Liver (tissue), 9 donors: ENCODE measurements around the gene GSTT2B. TPM values are rescaled to one million over a fixed set of nuclear protein-coding genes. Genes with fewer than 3 reads are reported as not detected.
"Not testable (repeated sequence)": the region's sequence is repeated elsewhere in the genome, so short reads cannot be mapped to it uniquely, and the experiment has no call there.

Experiments used
- DNase-seq: peaks from one replicate; pipeline ENCODE4 v3.0.0-alpha.2; 2017; ENCODE audit warnings: low spot score
- H3K27ac ChIP-seq, 2 donors: one replicate each; pipeline ENCODE4 v1.7.0; 2013; ENCODE audit warnings: inconsistent platforms in 2 of 2, low read length in 2 of 2, control low read depth in 1 of 2, low read depth in 1 of 2, mild to moderate bottlenecking in 1 of 2
- H3K27me3 ChIP-seq, 4 donors: one replicate each; pipeline versions ENCODE4 v1.6.1 to v1.7.0; 2013; ENCODE audit warnings: low read length in 3 of 4, inconsistent platforms in 1 of 4, mild to moderate bottlenecking in 1 of 4, moderate library complexity in 1 of 4; ENCODE audit not compliant: control insufficient read depth in 4 of 4, insufficient read depth in 4 of 4
- H3K36me3 ChIP-seq, 4 donors: one replicate each; pipeline versions ENCODE4 v1.6.1 to v1.7.0; 2013; ENCODE audit warnings: low read length in 3 of 4, mild to moderate bottlenecking in 3 of 4, low read depth in 1 of 4, moderate library complexity in 1 of 4; ENCODE audit not compliant: control insufficient read depth in 4 of 4, insufficient read depth in 3 of 4
- H3K4me1 ChIP-seq, 4 donors: one replicate each; pipeline versions ENCODE4 v1.6.1 to v1.7.0; 2013; ENCODE audit warnings: low read length in 3 of 4, mild to moderate bottlenecking in 3 of 4, moderate library complexity in 1 of 4; ENCODE audit not compliant: control insufficient read depth in 4 of 4, insufficient read depth in 4 of 4
- H3K4me3 ChIP-seq, 3 donors: one replicate each; pipeline versions ENCODE4 v1.6.1 to v1.7.0; 2013; ENCODE audit warnings: low read length in 3 of 3, control low read depth in 1 of 3, low read depth in 1 of 3, mild to moderate bottlenecking in 1 of 3
- H3K9ac ChIP-seq, 2 donors: one replicate each; pipeline ENCODE4 v1.7.0; 2013; ENCODE audit warnings: low read length in 2 of 2, mild to moderate bottlenecking in 2 of 2, moderate library complexity in 2 of 2, control low read depth in 1 of 2, low read depth in 1 of 2
- H3K9me3 ChIP-seq, 4 donors: one replicate each; pipeline versions ENCODE4 v1.6.1 to v1.7.0; 2013; ENCODE audit warnings: low read length in 3 of 4; ENCODE audit not compliant: control insufficient read depth in 4 of 4
- EGR1 ChIP-seq, 2 donors: IDR thresholded peaks; 2 replicates each; pipeline ENCODE4 v1.6.1; 2016 to 2018; ENCODE audit warnings: antibody characterized with exemption in 2 of 2, low read depth in 2 of 2
- HNF4A ChIP-seq, 2 donors: conservative IDR thresholded peaks; 2 replicates each; pipeline ENCODE4 v1.6.1; 2016; ENCODE audit warnings: antibody characterized with exemption in 2 of 2, mild to moderate bottlenecking in 2 of 2
- HNF4G ChIP-seq: IDR thresholded peaks from 2 replicates; pipeline ENCODE4 v1.6.1; 2016; ENCODE audit warnings: antibody characterized with exemption
- RAD21 ChIP-seq, 2 donors: IDR thresholded peaks; 2 replicates each; pipeline ENCODE4 v1.6.1; 2016; ENCODE audit warnings: antibody characterized with exemption in 2 of 2, mild to moderate bottlenecking in 2 of 2
- RXRA ChIP-seq, 2 donors: IDR thresholded peaks; 2 replicates each; pipeline ENCODE4 v1.6.1; 2017 to 2018; ENCODE audit warnings: antibody characterized with exemption in 2 of 2, mild to moderate bottlenecking in 1 of 2
- SP1 ChIP-seq: IDR thresholded peaks from 2 replicates; pipeline ENCODE4 v1.6.1; 2018; ENCODE audit warnings: antibody characterized with exemption, mild to moderate bottlenecking
- YY1 ChIP-seq: IDR thresholded peaks from 2 replicates; pipeline ENCODE4 v1.6.1; 2016; ENCODE audit warnings: antibody characterized with exemption, mild to moderate bottlenecking
- WGBS: extraction: QIAGEN DNeasy Blood & Tissue Kit; methylation state at CpG from one replicate; pipeline ENCODE4 v1.1.7; 2013; 5-methylcytosine and 5-hydroxymethylcytosine counted together
- polyA plus RNA-seq, 2 donors: library from polyadenylated mRNA; stranded (reverse) in 1 of 2; unstranded in 1 of 2; fragments of 200-250 nt in 1 of 2; fragments of >200 nt in 1 of 2; fragmentation: Nextera tagmentation in 1 of 2; extraction: Ambion mirVana in 1 of 2; gene quantifications; one replicate each; pipeline versions ENCODE4 v1.2.1 to v1.2.3, GENCODE V29; 2013 to 2015
- total RNA-seq, 2 donors: library from RNA; depleted of rRNA; stranded (reverse); fragments of >200 nt; gene quantifications; one replicate each; pipeline ENCODE4 v1.2.3, GENCODE V29; 2014
- TF ChIP-seq, protein P1 (sequence below): fragments of 150-350 bp; IDR thresholded peaks from 2 replicates; pipeline ENCODE4 v1.5.1; 2017; ENCODE audit warnings: improper control_type of control experiment, low read depth, low read length; ENCODE audit not compliant: missing input control
- TF ChIP-seq, protein P2 (sequence below): IDR thresholded peaks from 2 replicates; pipeline ENCODE4 v1.6.1; 2016; ENCODE audit warnings: antibody characterized with exemption, mild to moderate bottlenecking
- donor health status: healthy.
- donor health status: healthy.
- donor health status: healthy.
- donor health status: healthy.
- donor health status: healthy.

GSTT2B gene
- total and polyA plus RNA-seq, 4 donors: 8.0 to 16.8 (median 11.3) TPM

DNA sequence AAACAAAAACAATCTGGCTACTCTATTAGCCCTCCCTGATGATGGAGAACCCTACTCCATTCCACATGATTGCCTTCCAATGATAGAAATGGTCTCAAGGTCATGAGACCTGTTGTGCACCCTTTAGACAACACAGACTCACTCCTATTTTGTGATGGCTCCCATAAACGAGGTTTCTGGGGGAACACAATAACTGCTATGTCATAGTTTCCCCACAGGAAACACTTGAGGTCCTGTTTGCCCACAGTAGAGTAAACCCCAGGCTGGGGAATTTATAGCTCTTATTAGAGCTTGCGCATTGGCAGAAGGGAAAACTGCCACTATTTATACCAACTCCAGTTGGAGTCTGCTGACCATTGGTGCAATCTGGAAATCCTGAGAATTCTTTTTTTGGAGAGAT, 38.1 kb downstream of the GSTT2B start:
- peaks cover 0 to 9% (median 2%) of the 10 kb centered on the region in 4 donors for H3K9me3 ChIP-seq
- no peak overlapping the region for H3K9ac ChIP-seq
- no peaks in the 10 kb centered on the region for H3K27me3 ChIP-seq
- WGBS: 74% methylated on average over 2 of the region's 2 CpGs
- no peak for DNase-seq
- H3K4me1 ChIP-seq: peaks cover 0 to 7% (median 7%) of the 10 kb centered on the region in 4 donors
- TF ChIP-seq HNF4G (no peak), RAD21 (IDR thresholded peaks at IDR 0.05) (no peak), EGR1 (IDR thresholded peaks at IDR 0.05; ENCODE audit: low read depth in 2 of 2) (no peak), RXRA (IDR thresholded peaks at IDR 0.05) (no peak), YY1 (no peak)
- TF ChIP-seq, protein P1, sequence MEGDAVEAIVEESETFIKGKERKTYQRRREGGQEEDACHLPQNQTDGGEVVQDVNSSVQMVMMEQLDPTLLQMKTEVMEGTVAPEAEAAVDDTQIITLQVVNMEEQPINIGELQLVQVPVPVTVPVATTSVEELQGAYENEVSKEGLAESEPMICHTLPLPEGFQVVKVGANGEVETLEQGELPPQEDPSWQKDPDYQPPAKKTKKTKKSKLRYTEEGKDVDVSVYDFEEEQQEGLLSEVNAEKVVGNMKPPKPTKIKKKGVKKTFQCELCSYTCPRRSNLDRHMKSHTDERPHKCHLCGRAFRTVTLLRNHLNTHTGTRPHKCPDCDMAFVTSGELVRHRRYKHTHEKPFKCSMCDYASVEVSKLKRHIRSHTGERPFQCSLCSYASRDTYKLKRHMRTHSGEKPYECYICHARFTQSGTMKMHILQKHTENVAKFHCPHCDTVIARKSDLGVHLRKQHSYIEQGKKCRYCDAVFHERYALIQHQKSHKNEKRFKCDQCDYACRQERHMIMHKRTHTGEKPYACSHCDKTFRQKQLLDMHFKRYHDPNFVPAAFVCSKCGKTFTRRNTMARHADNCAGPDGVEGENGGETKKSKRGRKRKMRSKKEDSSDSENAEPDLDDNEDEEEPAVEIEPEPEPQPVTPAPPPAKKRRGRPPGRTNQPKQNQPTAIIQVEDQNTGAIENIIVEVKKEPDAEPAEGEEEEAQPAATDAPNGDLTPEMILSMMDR: no peak
- peaks cover 3 to 19% (median 11%) of the 10 kb centered on the region in 4 donors for H3K36me3 ChIP-seq
- no peak overlapping the region for H3K27ac ChIP-seq
- H3K4me3 ChIP-seq: no peak overlapping the region

DNA sequence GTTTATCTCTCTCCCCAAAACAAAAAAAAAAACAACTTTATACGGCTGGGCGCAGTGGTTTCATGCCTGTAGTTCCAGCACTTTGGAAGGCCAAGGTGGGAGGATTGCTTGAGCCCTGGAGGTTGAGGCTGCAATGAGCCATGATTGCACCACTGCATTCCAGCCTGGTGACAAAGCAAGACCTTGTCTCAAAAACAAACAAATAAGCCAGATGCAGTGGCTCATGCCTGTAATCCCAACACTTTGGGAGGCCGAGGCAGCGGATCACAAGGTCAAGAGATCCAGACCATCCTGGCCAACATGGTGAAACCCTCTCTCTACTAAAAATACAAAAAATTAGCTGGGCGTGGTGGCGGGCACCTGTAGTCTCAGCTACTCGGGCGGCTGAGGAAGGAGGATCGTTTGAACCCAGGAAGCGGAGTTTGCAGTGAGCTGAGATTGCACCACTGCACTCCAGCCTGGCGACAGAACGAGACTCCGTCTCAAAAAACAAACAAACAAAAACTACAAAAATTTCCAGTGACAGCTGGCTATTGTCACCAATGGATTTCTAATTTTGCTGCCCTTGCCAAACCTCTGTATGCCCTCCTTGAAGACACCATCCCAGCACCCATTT, 39.3 kb downstream of the GSTT2B start:
- peaks cover 3 to 19% (median 11%) of the 10 kb centered on the region in 4 donors for H3K36me3 ChIP-seq
- WGBS: 81% methylated on average over 13 of the region's 13 CpGs
- not testable (repeated sequence) for DNase-seq, H3K9me3 ChIP-seq, H3K27ac ChIP-seq, H3K9ac ChIP-seq, H3K27me3 ChIP-seq, H3K4me1 ChIP-seq, H3K4me3 ChIP-seq

DNA sequence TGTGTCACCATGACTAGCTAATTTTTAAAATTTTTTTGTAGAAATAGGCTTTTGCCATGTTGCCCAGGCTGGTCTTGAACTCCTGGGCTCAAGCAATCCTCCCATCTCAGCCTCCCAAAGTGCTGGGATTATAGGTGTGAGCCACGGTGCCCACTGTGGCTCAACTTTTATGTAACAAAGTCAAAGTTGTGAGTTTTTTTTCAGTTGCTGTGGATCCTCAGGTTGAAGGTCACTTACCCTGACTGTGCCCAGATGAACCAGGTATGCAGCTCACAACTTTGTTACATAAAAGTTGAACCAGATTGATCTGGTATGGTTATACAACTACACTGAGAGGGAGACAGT, 40.8 kb downstream of the GSTT2B start:
- not testable (repeated sequence) for H3K4me3 ChIP-seq, DNase-seq, H3K9ac ChIP-seq, H3K4me1 ChIP-seq, H3K27me3 ChIP-seq, H3K9me3 ChIP-seq
- Histone ChIP-seq H3K36me3 (peaks cover 3 to 14% (median 5%) of the 10 kb centered on the region in 4 donors), H3K27ac (peak overlapping the region; percentile 49 to 61)
- TF ChIP-seq HNF4A (conservative IDR thresholded peaks at IDR 0.05): peak; percentile 75 to 79
- peak; percentile 85 to 90 for TF ChIP-seq RXRA (IDR thresholded peaks at IDR 0.05)
- TF ChIP-seq, protein P2, sequence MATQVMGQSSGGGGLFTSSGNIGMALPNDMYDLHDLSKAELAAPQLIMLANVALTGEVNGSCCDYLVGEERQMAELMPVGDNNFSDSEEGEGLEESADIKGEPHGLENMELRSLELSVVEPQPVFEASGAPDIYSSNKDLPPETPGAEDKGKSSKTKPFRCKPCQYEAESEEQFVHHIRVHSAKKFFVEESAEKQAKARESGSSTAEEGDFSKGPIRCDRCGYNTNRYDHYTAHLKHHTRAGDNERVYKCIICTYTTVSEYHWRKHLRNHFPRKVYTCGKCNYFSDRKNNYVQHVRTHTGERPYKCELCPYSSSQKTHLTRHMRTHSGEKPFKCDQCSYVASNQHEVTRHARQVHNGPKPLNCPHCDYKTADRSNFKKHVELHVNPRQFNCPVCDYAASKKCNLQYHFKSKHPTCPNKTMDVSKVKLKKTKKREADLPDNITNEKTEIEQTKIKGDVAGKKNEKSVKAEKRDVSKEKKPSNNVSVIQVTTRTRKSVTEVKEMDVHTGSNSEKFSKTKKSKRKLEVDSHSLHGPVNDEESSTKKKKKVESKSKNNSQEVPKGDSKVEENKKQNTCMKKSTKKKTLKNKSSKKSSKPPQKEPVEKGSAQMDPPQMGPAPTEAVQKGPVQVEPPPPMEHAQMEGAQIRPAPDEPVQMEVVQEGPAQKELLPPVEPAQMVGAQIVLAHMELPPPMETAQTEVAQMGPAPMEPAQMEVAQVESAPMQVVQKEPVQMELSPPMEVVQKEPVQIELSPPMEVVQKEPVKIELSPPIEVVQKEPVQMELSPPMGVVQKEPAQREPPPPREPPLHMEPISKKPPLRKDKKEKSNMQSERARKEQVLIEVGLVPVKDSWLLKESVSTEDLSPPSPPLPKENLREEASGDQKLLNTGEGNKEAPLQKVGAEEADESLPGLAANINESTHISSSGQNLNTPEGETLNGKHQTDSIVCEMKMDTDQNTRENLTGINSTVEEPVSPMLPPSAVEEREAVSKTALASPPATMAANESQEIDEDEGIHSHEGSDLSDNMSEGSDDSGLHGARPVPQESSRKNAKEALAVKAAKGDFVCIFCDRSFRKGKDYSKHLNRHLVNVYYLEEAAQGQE: peak; percentile 12
- peak; percentile 47 for TF ChIP-seq SP1
- peak in 1 of 2 donors; percentile 5 for TF ChIP-seq RAD21 (IDR thresholded peaks at IDR 0.05)
- 44% methylated on average over 1 of the region's 1 CpG for WGBS
